H9 (cell line): ENCODE results near the gene RIC1. TPM values are rescaled to one million over a fixed set of nuclear protein-coding genes. Genes with fewer than 3 reads are reported as not detected.
A peak's percentile ranks its signal among the peaks of the same experiment; 100 is the strongest.

ENCODE experiments used
- DNase-seq: peaks from one replicate; pipeline ENCODE4 v3.0.0-alpha.2; 2017
- H2AFZ ChIP-seq: one replicate; pipeline ENCODE4 v1.6.1; 2013; ENCODE audit warnings: mild to moderate bottlenecking, low read length, control low read depth, moderate library complexity
- H2AK5ac ChIP-seq: 2 replicates; pipeline ENCODE4 v1.6.1; 2013; ENCODE audit warnings: low read length, control low read depth, mixed read lengths; ENCODE audit not compliant: insufficient read length
- H2BK120ac ChIP-seq: one replicate; pipeline ENCODE4 v1.6.1; 2013; ENCODE audit warnings: low read depth, mild to moderate bottlenecking, low read length, control low read depth, inconsistent platforms; ENCODE audit not compliant: poor library complexity, severe bottlenecking
- H2BK12ac ChIP-seq: 2 replicates; pipeline ENCODE4 v1.6.1; 2013; ENCODE audit warnings: low read length, control low read depth, mixed read lengths, low read depth; ENCODE audit not compliant: insufficient read length
- H2BK15ac ChIP-seq: 2 replicates; pipeline ENCODE4 v1.6.1; 2013; ENCODE audit warnings: low read depth, low read length, control low read depth
- H2BK20ac ChIP-seq: one replicate; pipeline ENCODE4 v1.6.1; 2013; ENCODE audit warnings: low read depth, mild to moderate bottlenecking, low read length, control low read depth, inconsistent platforms; ENCODE audit not compliant: poor library complexity, severe bottlenecking
- H2BK5ac ChIP-seq: 2 replicates; pipeline ENCODE4 v1.6.1; 2013; ENCODE audit warnings: low read length, control low read depth, mixed read lengths; ENCODE audit not compliant: insufficient read length
- H3K14ac ChIP-seq: 2 replicates; pipeline ENCODE4 v1.6.1; 2013; ENCODE audit warnings: low read length, control low read depth; ENCODE audit not compliant: insufficient read depth
- H3K18ac ChIP-seq: 2 replicates; pipeline ENCODE4 v1.6.1; 2013; ENCODE audit warnings: low read depth, mild to moderate bottlenecking, mixed read lengths, low read length, control low read depth; ENCODE audit not compliant: insufficient read length
- H3K23ac ChIP-seq: 2 replicates; pipeline ENCODE4 v1.6.1; 2013; ENCODE audit warnings: low read length, control low read depth, mixed read lengths, low read depth; ENCODE audit not compliant: insufficient read length
- H3K23me2 ChIP-seq: 2 replicates; pipeline ENCODE4 v1.6.1; 2013; ENCODE audit warnings: low read depth, mild to moderate bottlenecking, mixed read lengths, low read length, control low read depth; ENCODE audit not compliant: insufficient read length, poor library complexity, severe bottlenecking
- H3K27ac ChIP-seq: 2 replicates; pipeline ENCODE4 v1.5.1; 2013; ENCODE audit warnings: low read length, control low read depth, mixed read lengths, low read depth; ENCODE audit not compliant: insufficient read length
- H3K27me3 ChIP-seq: 2 replicates; pipeline ENCODE4 v1.6.1; 2013; ENCODE audit warnings: low read length, control low read depth, inconsistent platforms; ENCODE audit not compliant: insufficient read depth
- H3K4ac ChIP-seq: 2 replicates; pipeline ENCODE4 v1.6.1; 2013; ENCODE audit warnings: low read depth, mild to moderate bottlenecking, control low read depth, inconsistent platforms, low read length, moderate library complexity
- H3K4me1 ChIP-seq: 2 replicates; pipeline ENCODE4 v1.6.1; 2013; ENCODE audit warnings: low read length, control low read depth, inconsistent platforms; ENCODE audit not compliant: insufficient read depth
- H3K4me2 ChIP-seq: 2 replicates; pipeline ENCODE4 v1.6.1; 2013; ENCODE audit warnings: low read length, control low read depth, mixed read lengths; ENCODE audit not compliant: insufficient read length, insufficient read depth
- H3K56ac ChIP-seq: 2 replicates; pipeline ENCODE4 v1.6.1; 2013; ENCODE audit warnings: low read depth, mild to moderate bottlenecking, mixed read lengths, low read length, control low read depth; ENCODE audit not compliant: insufficient read length
- H3K79me1 ChIP-seq: 2 replicates; pipeline ENCODE4 v1.6.1; 2013; ENCODE audit warnings: low read depth, mild to moderate bottlenecking, moderate library complexity, low read length, control low read depth, inconsistent platforms; ENCODE audit not compliant: insufficient read depth, poor library complexity, severe bottlenecking
- H3K79me2 ChIP-seq: 2 replicates; pipeline ENCODE4 v1.6.1; 2013; ENCODE audit warnings: low read length, control low read depth, inconsistent platforms; ENCODE audit not compliant: insufficient read depth
- H3K9ac ChIP-seq: 2 replicates; pipeline ENCODE4 v1.6.1; 2013; ENCODE audit warnings: low read length, control low read depth, mixed read lengths; ENCODE audit not compliant: insufficient read length; ENCODE audit errors: extremely low read depth
- H3K9me3 ChIP-seq: one replicate; pipeline ENCODE4 v1.6.1; 2013; ENCODE audit warnings: low read depth, low read length, inconsistent platforms; ENCODE audit not compliant: control insufficient read depth
- H3T11ph ChIP-seq: one replicate; pipeline ENCODE4 v1.6.1; 2013; ENCODE audit warnings: mild to moderate bottlenecking, low read length, control low read depth, inconsistent platforms
- H4K20me1 ChIP-seq: one replicate; pipeline ENCODE4 v1.6.1; 2013; ENCODE audit not compliant: control insufficient read depth, insufficient read length, insufficient read depth
- H4K5ac ChIP-seq: 2 replicates; pipeline ENCODE4 v1.6.1; 2013; ENCODE audit warnings: low read depth, mild to moderate bottlenecking, mixed read lengths, low read length, control low read depth; ENCODE audit not compliant: insufficient read length
- H4K8ac ChIP-seq: replicated peaks from 2 replicates; pipeline ENCODE4 v1.6.1; 2013; ENCODE audit warnings: low read length, control low read depth, mixed read lengths, low read depth; ENCODE audit not compliant: insufficient read length
- H4K91ac ChIP-seq: 2 replicates; pipeline ENCODE4 v1.6.1; 2013; ENCODE audit warnings: low read depth, mild to moderate bottlenecking, moderate library complexity, mixed read lengths, low read length, control low read depth; ENCODE audit not compliant: insufficient read length
- H3K27ac Mint-ChIP-seq, 3 experiments: 2 replicates in 2 of 3; 3 replicates in 1 of 3; pipeline ENCODE4 v1.8.0; 2020 to 2021; ENCODE audit warnings: mixed read lengths in 3 of 3, mild to moderate bottlenecking in 1 of 3, moderate library complexity in 1 of 3
- H3K27me3 Mint-ChIP-seq: 2 replicates; pipeline ENCODE4 v1.8.0; 2021; ENCODE audit warnings: low read depth, mild to moderate bottlenecking, moderate library complexity, mixed read lengths
- H3K36me3 Mint-ChIP-seq, 3 experiments: 2 replicates in 2 of 3; 3 replicates in 1 of 3; pipeline ENCODE4 v1.8.0; 2020 to 2021; ENCODE audit warnings: low read depth in 3 of 3, mixed read lengths in 3 of 3; ENCODE audit not compliant: insufficient read depth in 1 of 3
- H3K4me1 Mint-ChIP-seq, 2 experiments: 2 replicates each; pipeline ENCODE4 v1.8.0; 2020; ENCODE audit warnings: mixed read lengths in 2 of 2
- H3K4me3 Mint-ChIP-seq, 2 experiments: 2 replicates in 1 of 2; 3 replicates in 1 of 2; pipeline ENCODE4 v1.8.0; 2020 to 2021; ENCODE audit warnings: mild to moderate bottlenecking in 2 of 2, mixed read lengths in 2 of 2, moderate library complexity in 1 of 2
- H3K9me3 Mint-ChIP-seq, 2 experiments: 2 replicates in 1 of 2; 3 replicates in 1 of 2; pipeline ENCODE4 v1.8.0; 2020; ENCODE audit warnings: mild to moderate bottlenecking in 2 of 2, mixed read lengths in 2 of 2, moderate library complexity in 1 of 2
- CTCF ChIP-seq: fragments of 200-600 bp; sonication (generic); conservative IDR thresholded peaks from 3 replicates; pipeline ENCODE4 v1.8.0; 2021; ENCODE audit warnings: antibody characterized with exemption, mild to moderate bottlenecking
- WGBS: extraction: QIAGEN DNeasy Blood & Tissue Kit; methylation state at CpG from one replicate; pipeline ENCODE4 v1.1.7; 2013; ENCODE audit warnings: missing lambda C conversion rate, low lambda C conversion rate, mixed read lengths; ENCODE audit not compliant: insufficient read length; ENCODE audit errors: extremely low coverage; 5-methylcytosine and 5-hydroxymethylcytosine counted together
- long read RNA-seq: library from polyadenylated mRNA; unstranded; transcript quantifications from one replicate; pipeline ENCODE4 v2.0.0, GENCODE V29; 2020
- total RNA-seq: library from RNA; stranded (reverse); gene quantifications from 2 replicates; pipeline ENCODE4 v1.2.1, GENCODE V29; 2021

RIC1 gene, protein sequence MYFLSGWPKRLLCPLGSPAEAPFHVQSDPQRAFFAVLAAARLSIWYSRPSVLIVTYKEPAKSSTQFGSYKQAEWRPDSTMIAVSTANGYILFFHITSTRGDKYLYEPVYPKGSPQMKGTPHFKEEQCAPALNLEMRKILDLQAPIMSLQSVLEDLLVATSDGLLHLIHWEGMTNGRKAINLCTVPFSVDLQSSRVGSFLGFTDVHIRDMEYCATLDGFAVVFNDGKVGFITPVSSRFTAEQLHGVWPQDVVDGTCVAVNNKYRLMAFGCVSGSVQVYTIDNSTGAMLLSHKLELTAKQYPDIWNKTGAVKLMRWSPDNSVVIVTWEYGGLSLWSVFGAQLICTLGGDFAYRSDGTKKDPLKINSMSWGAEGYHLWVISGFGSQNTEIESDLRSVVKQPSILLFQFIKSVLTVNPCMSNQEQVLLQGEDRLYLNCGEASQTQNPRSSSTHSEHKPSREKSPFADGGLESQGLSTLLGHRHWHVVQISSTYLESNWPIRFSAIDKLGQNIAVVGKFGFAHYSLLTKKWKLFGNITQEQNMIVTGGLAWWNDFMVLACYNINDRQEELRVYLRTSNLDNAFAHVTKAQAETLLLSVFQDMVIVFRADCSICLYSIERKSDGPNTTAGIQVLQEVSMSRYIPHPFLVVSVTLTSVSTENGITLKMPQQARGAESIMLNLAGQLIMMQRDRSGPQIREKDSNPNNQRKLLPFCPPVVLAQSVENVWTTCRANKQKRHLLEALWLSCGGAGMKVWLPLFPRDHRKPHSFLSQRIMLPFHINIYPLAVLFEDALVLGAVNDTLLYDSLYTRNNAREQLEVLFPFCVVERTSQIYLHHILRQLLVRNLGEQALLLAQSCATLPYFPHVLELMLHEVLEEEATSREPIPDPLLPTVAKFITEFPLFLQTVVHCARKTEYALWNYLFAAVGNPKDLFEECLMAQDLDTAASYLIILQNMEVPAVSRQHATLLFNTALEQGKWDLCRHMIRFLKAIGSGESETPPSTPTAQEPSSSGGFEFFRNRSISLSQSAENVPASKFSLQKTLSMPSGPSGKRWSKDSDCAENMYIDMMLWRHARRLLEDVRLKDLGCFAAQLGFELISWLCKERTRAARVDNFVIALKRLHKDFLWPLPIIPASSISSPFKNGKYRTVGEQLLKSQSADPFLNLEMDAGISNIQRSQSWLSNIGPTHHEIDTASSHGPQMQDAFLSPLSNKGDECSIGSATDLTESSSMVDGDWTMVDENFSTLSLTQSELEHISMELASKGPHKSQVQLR (N-terminal part only)
- total RNA-seq = 13.7 and 13.8 TPM in 2 replicates
- long read RNA-seq, partial matches to known transcripts = 2 of 3 reads
- long read RNA-seq, other reads (novel, unspliced or antisense) = 1 of 3 reads

DNA sequence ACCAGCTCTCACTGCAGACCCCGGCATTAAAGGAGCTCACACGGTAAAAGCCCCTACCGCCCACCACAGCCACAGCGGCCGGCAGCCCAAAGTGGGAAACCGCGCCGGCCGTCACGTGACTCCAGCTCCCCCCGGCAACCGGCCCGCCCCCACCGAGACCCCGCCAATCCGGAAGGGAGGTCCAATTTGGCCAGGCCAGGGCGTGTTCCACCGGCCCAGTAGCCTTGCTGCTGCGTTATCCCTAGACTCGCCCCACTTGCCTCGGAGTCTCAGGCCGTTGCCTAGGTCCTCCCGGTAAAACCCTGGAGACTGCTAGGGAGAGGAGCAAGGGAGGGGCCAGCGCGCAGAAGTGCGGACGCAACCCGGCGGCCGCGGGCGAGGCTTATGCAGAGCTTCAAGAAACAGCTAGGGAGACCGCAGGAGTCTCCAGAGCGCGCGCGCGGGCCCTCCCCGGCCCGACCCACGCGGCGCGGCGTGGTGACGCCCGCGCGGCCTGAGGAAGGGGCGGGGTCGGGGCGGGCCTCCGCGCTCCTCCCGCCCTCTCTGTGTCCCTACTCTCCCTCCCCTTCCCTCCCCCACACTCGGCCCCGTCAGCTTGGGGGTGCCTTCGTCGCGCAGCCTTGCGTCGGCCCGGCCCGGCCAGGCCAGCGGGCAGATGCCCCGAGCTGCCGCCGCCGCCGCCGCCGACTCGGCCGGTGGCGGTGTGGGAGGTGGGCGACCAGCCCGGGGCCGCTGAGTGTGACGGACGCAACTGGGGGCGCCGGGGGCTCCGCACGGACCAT is at the start of gene RIC1:
RIC1 (plus strand) TSS at position 578 of the 782 bp plus-strand sequence; CDS start at position 781, 203 bp downstream.
- Histone ChIP-seq H3K79me2 (peaks cover 10% of the 10 kb centered on the region; the same call in 1 of the 2 replicates), H2BK12ac (no peak within 1 kb of the TSS), H2BK5ac (no peak within 1 kb of the TSS), H2BK120ac (no peak within 1 kb of the TSS), H2AFZ (peak within 1 kb of the TSS; percentile 90), H3K23me2 (peaks cover 11% of the 10 kb centered on the region), H3K4ac (no peak within 1 kb of the TSS), H3K18ac (peak within 1 kb of the TSS; percentile 60), H3K4me1 (no peaks in the 10 kb centered on the region), H3K14ac (peak within 1 kb of the TSS; percentile 62), H4K5ac (no peak within 1 kb of the TSS), H3K56ac (no peak within 1 kb of the TSS), H3K9me3 (no peaks in the 10 kb centered on the region), H3K4me2 (peak within 1 kb of the TSS; percentile 97), H2BK20ac (no peak within 1 kb of the TSS), H2BK15ac (no peak within 1 kb of the TSS), H2AK5ac (no peak within 1 kb of the TSS), H4K20me1 (no peaks in the 10 kb centered on the region), H3K9ac (peak within 1 kb of the TSS; percentile 70), H4K8ac (no peak within 1 kb of the TSS), H4K91ac (no peak within 1 kb of the TSS), H3T11ph (no peak within 1 kb of the TSS), H3K27me3 (no peaks in the 10 kb centered on the region), H3K27ac (no peak within 1 kb of the TSS), H3K23ac (no peak within 1 kb of the TSS), H3K79me1 (peaks cover under 1% of the 10 kb centered on the region)
- TF ChIP-seq CTCF = no peak
- peaks cover 23 to 24% of the 10 kb centered on the region in 2 experiments for H3K4me1 Mint-ChIP-seq
- H3K27ac Mint-ChIP-seq = peak within 1 kb of the TSS; percentile 80 to 95 (median 90); a peak in 6 of 7 replicates
- no peaks in the 10 kb centered on the region; a peak in 1 of 7 replicates for H3K36me3 Mint-ChIP-seq
- no peaks in the 10 kb centered on the region for H3K27me3 Mint-ChIP-seq
- no peaks in the 10 kb centered on the region for H3K9me3 Mint-ChIP-seq
- H3K4me3 Mint-ChIP-seq = peak within 1 kb of the TSS; percentile 97 to 98
- peak; percentile 95 for DNase-seq
- WGBS = no CpG with 5 or more reads among the region's 84 CpGs
